ENCODE measurements around the gene CYP2W1.

Gene CYP2W1

DNA sequence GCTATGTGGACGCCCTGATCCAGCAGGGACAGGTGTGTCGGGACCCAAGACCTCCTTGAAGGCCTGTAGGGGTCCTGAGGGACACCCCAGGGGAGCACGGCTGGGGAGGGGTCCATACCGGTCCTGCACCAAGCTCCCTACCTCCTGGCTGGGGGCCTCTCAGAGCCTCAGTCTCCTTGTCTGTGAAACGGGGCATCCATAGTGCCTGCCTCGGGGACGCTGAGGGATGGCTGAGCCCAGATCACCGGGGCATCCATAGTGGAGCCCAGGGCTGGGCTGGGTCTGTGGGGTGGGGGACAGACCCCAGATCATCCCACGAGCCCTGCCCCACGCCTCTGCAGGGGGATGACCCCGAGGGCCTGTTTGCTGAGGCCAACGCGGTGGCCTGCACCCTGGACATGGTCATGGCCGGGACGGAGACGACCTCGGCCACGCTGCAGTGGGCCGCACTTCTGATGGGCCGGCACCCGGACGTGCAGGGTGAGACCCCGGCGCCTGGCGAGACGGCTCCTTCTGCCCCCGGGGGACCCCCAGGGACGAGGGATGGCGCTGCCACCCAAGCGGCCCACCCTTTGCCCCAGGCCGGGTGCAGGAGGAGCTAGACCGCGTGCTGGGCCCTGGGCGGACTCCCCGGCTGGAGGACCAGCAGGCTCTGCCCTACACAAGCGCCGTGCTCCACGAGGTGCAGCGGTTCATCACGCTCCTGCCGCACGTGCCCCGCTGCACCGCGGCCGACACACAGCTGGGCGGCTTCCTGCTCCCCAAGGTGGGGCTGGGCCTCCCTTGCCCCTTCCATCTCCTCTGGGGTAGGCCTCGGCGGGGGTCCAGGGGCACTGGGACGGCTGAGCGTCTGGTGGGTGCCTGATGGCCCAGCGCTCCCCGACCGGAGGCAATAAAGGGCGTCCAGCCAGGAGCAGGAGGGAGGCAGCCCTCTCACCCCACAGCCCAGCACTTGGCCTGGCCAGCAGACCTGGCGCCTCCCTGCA lies 4.1 kb downstream of the CYP2W1 start:
- no peak for TF ChIP-seq CTCF (IDR thresholded peaks at IDR 0.05)
- Histone ChIP-seq H3K4me3 (no peak overlapping the region), H3K27ac (no peak overlapping the region)
- DNase-seq (ENCODE audit: low spot score): no peak

DNA sequence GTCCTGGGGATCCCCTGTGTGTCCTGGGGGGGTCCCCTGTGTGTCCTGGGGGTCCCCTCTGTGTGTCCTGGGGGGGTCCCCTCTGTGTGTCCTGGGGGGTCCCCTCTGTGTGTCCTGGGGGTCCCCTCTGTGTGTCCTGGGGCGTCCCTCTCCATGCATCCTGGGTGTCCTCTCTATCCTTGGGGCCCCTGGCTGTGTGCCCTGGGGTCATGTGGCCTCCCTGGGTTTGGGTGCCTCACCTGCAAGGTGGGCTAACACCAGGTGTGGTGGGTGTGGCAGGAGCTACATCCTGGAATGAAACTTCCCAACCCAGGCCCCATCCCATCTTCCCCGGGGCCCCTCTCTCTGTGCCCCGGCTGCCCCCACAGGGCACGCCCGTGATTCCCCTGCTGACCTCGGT lies 4.9 kb downstream of the CYP2W1 start:
- DNase-seq (ENCODE audit: low spot score): no peak
- no peak for TF ChIP-seq CTCF (IDR thresholded peaks at IDR 0.05)
- Histone ChIP-seq H3K27ac (no peak overlapping the region), H3K4me3 (no peak overlapping the region)

GRCh38 chr7:988426-988911 lies 5.5 kb downstream of the CYP2W1 start:
- no peak for TF ChIP-seq CTCF (IDR thresholded peaks at IDR 0.05)
- no peak overlapping the region for H3K4me3 ChIP-seq
- no peak overlapping the region for H3K27ac ChIP-seq
- DNase-seq (ENCODE audit: low spot score): no peak

GRCh38 chr7:988963-989529 lies 6.1 kb downstream of the CYP2W1 start:
- TF ChIP-seq CTCF (IDR thresholded peaks at IDR 0.05): no peak
- no peak for DNase-seq (ENCODE audit: low spot score)
- H3K4me3 ChIP-seq: no peak overlapping the region
- no peak overlapping the region for H3K27ac ChIP-seq

- H3K27ac ChIP-seq: no peak overlapping the region
- no peak for TF ChIP-seq CTCF (IDR thresholded peaks at IDR 0.05)
- no peak overlapping the region for H3K4me3 ChIP-seq
- DNase-seq (ENCODE audit: low spot score): no peak
These were observed 7.5 kb downstream of the CYP2W1 start for GRCh38 chr7:990352-990932.

DNA sequence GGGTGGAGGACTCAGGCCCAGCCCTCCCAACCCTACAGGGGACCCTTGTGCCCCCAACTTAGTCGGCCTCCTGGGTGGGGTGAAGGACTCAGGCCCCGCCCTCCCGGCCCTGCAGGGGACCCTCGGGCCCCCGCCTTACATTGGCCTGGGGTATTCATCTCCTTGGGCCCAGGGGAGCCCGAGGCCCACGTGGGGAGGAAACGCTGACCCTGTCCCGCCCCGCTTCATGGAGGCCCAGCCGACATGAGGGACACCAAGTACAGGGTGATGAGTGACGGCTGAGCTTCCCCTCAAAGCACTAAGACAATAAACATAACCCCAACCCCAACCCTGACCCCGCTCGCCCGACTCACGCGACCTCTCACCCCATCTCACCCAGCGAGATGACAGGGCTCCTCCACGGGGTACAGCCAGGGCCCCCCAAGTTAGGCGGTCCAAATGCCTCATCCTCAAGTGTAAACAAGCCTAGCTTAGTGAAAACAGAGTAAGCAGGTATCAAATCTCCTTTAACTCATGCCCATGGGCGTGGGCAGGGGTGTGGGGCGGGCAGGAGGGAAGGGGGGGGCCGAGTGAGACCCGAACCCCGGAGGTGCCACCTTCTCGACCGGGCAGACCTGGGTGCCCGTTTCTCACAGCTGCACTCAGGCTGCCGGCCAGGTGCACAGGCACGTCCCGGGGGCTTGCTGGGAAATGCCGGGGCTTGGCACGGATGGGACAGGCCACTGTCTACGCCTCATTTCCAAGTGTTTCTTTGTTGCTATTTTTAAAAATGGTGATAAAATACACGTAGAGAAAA lies 8.2 kb downstream of the CYP2W1 start:
- no peak for DNase-seq (ENCODE audit: low spot score)
- no peak for TF ChIP-seq CTCF (IDR thresholded peaks at IDR 0.05)

More for the DNA sequence above, 8.2 kb downstream of the CYP2W1 start:
- Histone ChIP-seq H3K27ac (no peak overlapping the region), H3K4me3 (no peak overlapping the region)
